Ascending aorta (tissue), 2 donors: ENCODE measurements around the gene SPEF1. TPM values are rescaled to one million over a fixed set of nuclear protein-coding genes. Genes with fewer than 3 reads are reported as not detected.

Experiments used
- DNase-seq, 2 donors: peaks; one replicate each; pipeline ENCODE4 v3.0.0-alpha.2; 2019; ENCODE audit warnings: low spot score in 2 of 2
- H3K27ac ChIP-seq, 2 donors: fragments of 200-600 bp; sonication (generic); one replicate each; pipeline ENCODE4 v1.5.1; 2016 to 2017; ENCODE audit warnings: mild to moderate bottlenecking in 1 of 2
- H3K27me3 ChIP-seq: fragments of 200-600 bp; sonication (generic); one replicate; pipeline ENCODE4 v1.5.1; 2017
- H3K36me3 ChIP-seq, 2 donors: fragments of 200-600 bp; sonication (generic); one replicate each; pipeline ENCODE4 v1.5.1; 2016
- H3K4me1 ChIP-seq, 2 donors: fragments of 200-600 bp; sonication (generic); one replicate each; pipeline ENCODE4 v1.5.1; 2016 to 2017; ENCODE audit warnings: mild to moderate bottlenecking in 1 of 2
- H3K4me3 ChIP-seq, 2 donors: fragments of 200-600 bp; sonication (generic); one replicate each; pipeline ENCODE4 v1.5.1; 2016 to 2017; ENCODE audit warnings: mild to moderate bottlenecking in 1 of 2
- H3K9me3 ChIP-seq, 2 donors: fragments of 200-600 bp; sonication (generic); one replicate each; pipeline ENCODE4 v1.5.1; 2016
- CTCF ChIP-seq, 3 experiments: fragments of 200-600 bp in 2 of 3; fragments of 450-650 bp in 1 of 3; sonication (generic) in 2 of 3; IDR thresholded peaks; one replicate each; pipeline ENCODE4 v1.5.1; 2016 to 2019; ENCODE audit warnings: antibody characterized with exemption in 3 of 3, mild to moderate bottlenecking in 1 of 3, moderate library complexity in 1 of 3
- intact Hi-C: fragments of 100-400 bp; cut with DNase I; formaldehyde crosslinking; loops from one replicate; pipeline ENCODE4 v1.15.1; 2023
- total RNA-seq: library from RNA; depleted of rRNA; stranded (reverse); fragments of >200 nt; gene quantifications from one replicate; pipeline ENCODE4 v1.1.0, GENCODE V29; 2016

SPEF1 gene
- total RNA-seq, 1 donor from 2014 or later, result not detected

GRCh38 chr20:3735768-3736167, 45.5 kb downstream of the SPEF1 start:
- no peaks in the 10 kb centered on the region for H3K4me1 ChIP-seq
- H3K27ac ChIP-seq, result no peak overlapping the region
- no peak for DNase-seq
- no peak overlapping the region for H3K4me3 ChIP-seq
- no peaks in the 10 kb centered on the region for H3K36me3 ChIP-seq
- no peaks in the 10 kb centered on the region for H3K9me3 ChIP-seq
- TF ChIP-seq CTCF (IDR thresholded peaks at IDR 0.05), result no peak
- peaks cover 8% of the 10 kb centered on the region for H3K27me3 ChIP-seq
- intact Hi-C loops, result no loop called here

DNA sequence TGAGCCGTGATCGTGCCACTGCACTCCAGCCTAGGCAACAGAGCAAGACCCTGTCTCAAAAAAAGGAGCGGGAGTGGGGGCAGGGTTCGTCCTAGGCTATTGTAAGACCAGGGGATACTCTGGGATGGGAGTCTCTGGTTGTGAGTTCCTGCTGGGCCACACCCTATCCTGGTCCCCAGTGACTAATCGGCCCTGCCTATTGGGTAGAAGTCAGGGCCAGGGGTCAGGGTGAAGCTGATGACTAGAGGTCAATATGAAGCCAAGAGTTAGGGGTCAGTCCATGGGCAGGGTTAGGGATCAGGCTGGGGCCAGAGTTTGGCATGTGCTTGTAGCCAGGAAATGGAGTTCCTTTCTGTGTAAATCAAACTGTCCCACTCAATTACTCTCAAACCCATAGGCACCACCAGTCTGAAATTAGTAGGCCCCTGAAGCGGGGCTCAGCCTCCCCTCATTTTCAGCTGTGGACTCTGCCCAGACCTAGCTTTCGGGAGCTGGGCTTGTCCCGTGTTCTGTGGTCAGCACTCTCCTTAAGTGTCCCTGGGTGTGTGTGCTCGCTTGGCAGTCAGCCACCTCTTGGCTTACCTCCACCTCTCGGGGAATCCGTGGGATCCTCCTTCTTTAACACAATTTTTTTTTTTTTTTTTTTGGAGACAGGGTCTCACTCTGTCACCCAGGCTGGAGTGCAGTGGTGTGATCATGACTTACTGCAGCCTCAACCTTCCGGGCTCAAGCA, 47.0 kb downstream of the SPEF1 start:
- intact Hi-C loops, result no loop called here
- Histone ChIP-seq H3K4me1 (no peaks in the 10 kb centered on the region), H3K36me3 (no peaks in the 10 kb centered on the region), H3K27me3 (peaks cover 8% of the 10 kb centered on the region), H3K9me3 (no peaks in the 10 kb centered on the region), H3K27ac (no peak overlapping the region), H3K4me3 (no peak overlapping the region)
- no peak for DNase-seq
- TF ChIP-seq CTCF (IDR thresholded peaks at IDR 0.05), result no peak

- Histone ChIP-seq H3K4me3 (peak overlapping the region in 1 of 2 donors; percentile 37), H3K36me3 (no peaks in the 10 kb centered on the region), H3K4me1 (no peaks in the 10 kb centered on the region), H3K27ac (peak overlapping the region in 1 of 2 donors; percentile 45), H3K27me3 (peaks cover 8% of the 10 kb centered on the region), H3K9me3 (no peaks in the 10 kb centered on the region)
- intact Hi-C loops, result no loop called here
- DNase-seq, result no peak
- no peak for TF ChIP-seq CTCF (IDR thresholded peaks at IDR 0.05)
These were observed 47.9 kb downstream of the SPEF1 start for GRCh38 chr20:3733119-3733995.

DNA sequence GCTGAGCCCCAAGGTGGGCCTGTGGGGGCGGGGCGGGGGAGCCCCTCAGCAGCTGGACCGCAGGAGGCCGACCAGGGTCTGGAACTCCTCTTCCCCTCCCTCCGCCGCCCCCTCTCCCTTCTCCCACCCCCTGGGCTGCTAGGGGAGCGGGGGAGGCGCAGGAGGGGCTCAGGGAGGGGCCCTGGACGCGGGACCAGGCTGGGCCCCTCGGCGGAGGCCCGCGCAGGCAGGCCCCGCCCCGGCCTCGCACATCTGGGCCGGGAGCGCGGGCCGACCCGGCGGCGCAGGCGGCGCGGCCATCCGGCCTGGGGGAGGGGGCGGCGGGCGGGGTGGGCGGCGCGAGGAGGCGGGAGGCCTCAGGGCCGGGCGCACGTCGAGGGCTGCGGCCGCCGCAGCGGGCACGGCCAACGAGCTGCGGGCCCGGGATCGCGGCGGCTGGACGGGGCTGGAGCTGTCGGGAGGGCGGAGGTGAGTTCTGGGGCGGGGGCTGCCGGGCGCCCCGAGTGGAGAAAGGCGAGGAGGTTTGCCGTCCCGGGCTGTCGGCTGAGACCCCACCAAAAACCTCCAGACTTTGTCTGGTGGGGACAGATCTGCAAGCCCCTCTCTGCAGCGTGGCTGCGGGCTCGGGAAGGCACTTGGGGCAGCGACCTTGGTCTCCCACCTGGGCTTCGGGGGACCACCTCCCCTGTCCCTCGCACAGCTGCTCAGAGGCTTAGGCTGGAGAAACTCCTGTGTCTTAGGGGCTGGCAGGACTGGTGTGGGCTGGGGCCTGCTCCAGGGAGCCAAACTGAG, 48.7 kb downstream of the SPEF1 start, which contains the start of gene HSPA12B:
Gene HSPA12B, plus strand, starts transcription at position 359 of the 792 bp plus-strand sequence. CDS start 5,990 bp downstream, outside the sequence.
- no peak for DNase-seq
- Histone ChIP-seq H3K9me3 (no peaks in the 10 kb centered on the region), H3K4me3 (peak within 1 kb of the TSS in 1 of 2 donors; percentile 37), H3K36me3 (no peaks in the 10 kb centered on the region), H3K27me3 (peaks cover 8% of the 10 kb centered on the region), H3K27ac (peak within 1 kb of the TSS in 1 of 2 donors; percentile 45), H3K4me1 (no peaks in the 10 kb centered on the region)
- no peak for TF ChIP-seq CTCF (IDR thresholded peaks at IDR 0.05)
- intact Hi-C loops, result no loop called here

GRCh38 chr20:3731944-3732326, 49.3 kb downstream of the SPEF1 start:
- H3K27ac ChIP-seq, result peak overlapping the region in 1 of 2 donors; percentile 27
- peaks cover 8% of the 10 kb centered on the region for H3K27me3 ChIP-seq
- no peaks in the 10 kb centered on the region for H3K36me3 ChIP-seq
- no peak overlapping the region for H3K4me3 ChIP-seq
- DNase-seq, result no peak
- no peak for TF ChIP-seq CTCF (IDR thresholded peaks at IDR 0.05)
- no peaks in the 10 kb centered on the region for H3K9me3 ChIP-seq
- intact Hi-C loops, result no loop called here
- H3K4me1 ChIP-seq, result no peaks in the 10 kb centered on the region
